NCI-H1417 treated with DMSO at 0.1 percent for 48 hours (cell line): ENCODE data around the gene MYLK4.

Source experiments
- DNase-seq: peaks from one replicate; lab custom pipeline; 2025; lab: John Stamatoyannopoulos, UW

The MYLK4 gene

GRCh38 chr6:2695454-2696095 is 55.1 kb downstream of the MYLK4 start:
- no peak for DNase-seq

- no peak for DNase-seq
Measured at GRCh38 chr6:2693231-2693630, 57.5 kb downstream of the MYLK4 start.

GRCh38 chr6:2688401-2689064 is 62.2 kb downstream of the MYLK4 start:
- DNase-seq: no peak

GRCh38 chr6:2687456-2687855 is 63.3 kb downstream of the MYLK4 start:
- no peak for DNase-seq

- no peak for DNase-seq
Measured at GRCh38 chr6:2686515-2686914, 64.2 kb downstream of the MYLK4 start.

GRCh38 chr6:2684766-2685754 is 65.7 kb downstream of the MYLK4 start:
- no peak for DNase-seq

GRCh38 chr6:2684103-2684749 is 66.5 kb downstream of the MYLK4 start:
- no peak for DNase-seq

- DNase-seq: no peak
Measured at GRCh38 chr6:2680264-2680922, 70.3 kb downstream of the MYLK4 start.

- DNase-seq: no peak
Measured at GRCh38 chr6:2677080-2677593, 73.6 kb downstream of the MYLK4 start.

- no peak for DNase-seq
Measured at GRCh38 chr6:2676048-2676447, 74.7 kb downstream of the MYLK4 start.

GRCh38 chr6:2674857-2675256 is 75.9 kb downstream of the MYLK4 start:
- no peak for DNase-seq

GRCh38 chr6:2669067-2669700 is 81.5 kb downstream of the MYLK4 start:
- DNase-seq: no peak

GRCh38 chr6:2667617-2668016 is 83.1 kb downstream of the MYLK4 start:
- no peak for DNase-seq

- no peak for DNase-seq
Measured at GRCh38 chr6:2666906-2667575, 83.7 kb downstream of the MYLK4 start.

- DNase-seq: no peak
Measured at GRCh38 chr6:2665146-2666070, 85.3 kb downstream of the MYLK4 start.

- DNase-seq: no peak
Measured at GRCh38 chr6:2663123-2663522, 87.6 kb downstream of the MYLK4 start.

GRCh38 chr6:2661651-2662050 is 89.1 kb downstream of the MYLK4 start:
- DNase-seq: no peak

- DNase-seq: no peak
Measured at GRCh38 chr6:2659882-2660281, 90.8 kb downstream of the MYLK4 start.

- DNase-seq: no peak
Measured at GRCh38 chr6:2659381-2659780, 91.3 kb downstream of the MYLK4 start.
